Measurements from ENCODE around the gene UBA5.
A peak's percentile ranks its signal among the peaks of the same experiment; 100 is the strongest.

The UBA5 gene

GRCh38 chr3:132654721-132655120 lies 5.4 kb upstream of the UBA5 start:
- no peak for DNase-seq

- DNase-seq, result no peak
Measured at GRCh38 chr3:132655471-132655870, 4.7 kb upstream of the UBA5 start.

GRCh38 chr3:132657869-132658747 lies 2.0 kb upstream of the UBA5 start:
- no peak for DNase-seq

GRCh38 chr3:132659000-132659364 lies 1.1 kb upstream of the UBA5 start:
- no peak for DNase-seq

- peak; percentile 72 for DNase-seq
Measured at GRCh38 chr3:132659365-132660051, 621 bp upstream of the UBA5 start, which contains the start of gene ACAD11. Gene ACAD11 (minus strand): TSS chr3:132659809. CDS start chr3:132659751, 58 bp downstream.

- peak; percentile 28 for DNase-seq
Measured at GRCh38 chr3:132660811-132661070, 612 bp downstream of the UBA5 start.

GRCh38 chr3:132661101-132661500 lies 972 bp downstream of the UBA5 start:
- no peak for DNase-seq

GRCh38 chr3:132662212-132662611 lies 2.1 kb downstream of the UBA5 start:
- DNase-seq, result no peak

- no peak for DNase-seq
Measured at GRCh38 chr3:132665230-132665745, 5.2 kb downstream of the UBA5 start.

GRCh38 chr3:132669256-132669777 lies 9.2 kb downstream of the UBA5 start:
- no peak for DNase-seq

GRCh38 chr3:132675408-132675807 lies 15.3 kb downstream of the UBA5 start:
- DNase-seq, result no peak

GRCh38 chr3:132679911-132680310 lies 19.8 kb downstream of the UBA5 start:
- no peak for DNase-seq

GRCh38 chr3:132681421-132681820 lies 21.3 kb downstream of the UBA5 start:
- DNase-seq, result no peak

GRCh38 chr3:132682201-132682600 lies 22.1 kb downstream of the UBA5 start:
- DNase-seq, result no peak

GRCh38 chr3:132690040-132690439 lies 29.9 kb downstream of the UBA5 start:
- no peak for DNase-seq

- no peak for DNase-seq
Measured at GRCh38 chr3:132694991-132695390, 34.9 kb downstream of the UBA5 start.

- no peak for DNase-seq
Measured at GRCh38 chr3:132695422-132695821, 35.3 kb downstream of the UBA5 start.

- DNase-seq, result no peak
Measured at GRCh38 chr3:132703733-132704132, 43.6 kb downstream of the UBA5 start.

- peak; percentile 40 for DNase-seq
Measured at GRCh38 chr3:132709761-132710160, 49.6 kb downstream of the UBA5 start.

- no peak for DNase-seq
Measured at GRCh38 chr3:132710311-132710710, 50.2 kb downstream of the UBA5 start.

GRCh38 chr3:132713977-132714727 lies 54.0 kb downstream of the UBA5 start:
- no peak for DNase-seq

- no peak for DNase-seq
Measured at GRCh38 chr3:132716372-132716771, 56.2 kb downstream of the UBA5 start.

GRCh38 chr3:132720228-132720627 lies 60.1 kb downstream of the UBA5 start:
- no peak for DNase-seq
